ENCODE measurements around the gene FAM24B.

DNA sequence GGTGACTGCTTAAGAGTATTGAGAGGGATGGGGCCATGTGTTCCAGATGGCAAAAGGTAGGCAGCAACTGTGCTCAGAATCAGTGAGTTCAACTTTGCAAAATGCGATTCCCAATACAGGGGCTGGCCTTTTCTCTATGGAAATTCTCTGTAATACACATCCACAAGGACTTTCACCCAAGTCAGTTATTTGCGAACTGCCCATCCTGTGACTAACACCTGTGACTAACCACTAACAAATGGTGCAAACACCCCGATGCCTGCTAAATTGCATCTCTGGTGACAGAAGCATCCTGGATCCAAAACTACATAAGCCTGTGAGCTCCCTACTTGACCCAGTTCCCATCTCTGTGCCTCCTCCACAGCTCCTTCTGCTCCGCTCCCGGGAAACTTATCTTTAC, 24.7 kb downstream of the FAM24B start:
- TF ChIP-seq, protein P1, sequence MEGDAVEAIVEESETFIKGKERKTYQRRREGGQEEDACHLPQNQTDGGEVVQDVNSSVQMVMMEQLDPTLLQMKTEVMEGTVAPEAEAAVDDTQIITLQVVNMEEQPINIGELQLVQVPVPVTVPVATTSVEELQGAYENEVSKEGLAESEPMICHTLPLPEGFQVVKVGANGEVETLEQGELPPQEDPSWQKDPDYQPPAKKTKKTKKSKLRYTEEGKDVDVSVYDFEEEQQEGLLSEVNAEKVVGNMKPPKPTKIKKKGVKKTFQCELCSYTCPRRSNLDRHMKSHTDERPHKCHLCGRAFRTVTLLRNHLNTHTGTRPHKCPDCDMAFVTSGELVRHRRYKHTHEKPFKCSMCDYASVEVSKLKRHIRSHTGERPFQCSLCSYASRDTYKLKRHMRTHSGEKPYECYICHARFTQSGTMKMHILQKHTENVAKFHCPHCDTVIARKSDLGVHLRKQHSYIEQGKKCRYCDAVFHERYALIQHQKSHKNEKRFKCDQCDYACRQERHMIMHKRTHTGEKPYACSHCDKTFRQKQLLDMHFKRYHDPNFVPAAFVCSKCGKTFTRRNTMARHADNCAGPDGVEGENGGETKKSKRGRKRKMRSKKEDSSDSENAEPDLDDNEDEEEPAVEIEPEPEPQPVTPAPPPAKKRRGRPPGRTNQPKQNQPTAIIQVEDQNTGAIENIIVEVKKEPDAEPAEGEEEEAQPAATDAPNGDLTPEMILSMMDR (conservative IDR thresholded peaks at IDR 0.05; ENCODE audit: low read depth in 2 of 2), result no peak
- no peak for TF ChIP-seq JUNB (IDR thresholded peaks at IDR 0.05; ENCODE audit: unreplicated experiment)
- TF ChIP-seq POLR2AphosphoS5 (IDR thresholded peaks at IDR 0.05; ENCODE audit: low read depth), result no peak
- TF ChIP-seq CREB1 (CRISPR knock-in tag; IDR thresholded peaks at IDR 0.05; ENCODE audit: low read depth), result no peak
- no peak for TF ChIP-seq EZH2 (IDR thresholded peaks at IDR 0.05; ENCODE audit: low read depth, unreplicated experiment)
- TF ChIP-seq, protein P2, sequence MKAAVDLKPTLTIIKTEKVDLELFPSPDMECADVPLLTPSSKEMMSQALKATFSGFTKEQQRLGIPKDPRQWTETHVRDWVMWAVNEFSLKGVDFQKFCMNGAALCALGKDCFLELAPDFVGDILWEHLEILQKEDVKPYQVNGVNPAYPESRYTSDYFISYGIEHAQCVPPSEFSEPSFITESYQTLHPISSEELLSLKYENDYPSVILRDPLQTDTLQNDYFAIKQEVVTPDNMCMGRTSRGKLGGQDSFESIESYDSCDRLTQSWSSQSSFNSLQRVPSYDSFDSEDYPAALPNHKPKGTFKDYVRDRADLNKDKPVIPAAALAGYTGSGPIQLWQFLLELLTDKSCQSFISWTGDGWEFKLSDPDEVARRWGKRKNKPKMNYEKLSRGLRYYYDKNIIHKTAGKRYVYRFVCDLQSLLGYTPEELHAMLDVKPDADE (IDR thresholded peaks at IDR 0.05), result no peak
- TF ChIP-seq, protein P3, sequence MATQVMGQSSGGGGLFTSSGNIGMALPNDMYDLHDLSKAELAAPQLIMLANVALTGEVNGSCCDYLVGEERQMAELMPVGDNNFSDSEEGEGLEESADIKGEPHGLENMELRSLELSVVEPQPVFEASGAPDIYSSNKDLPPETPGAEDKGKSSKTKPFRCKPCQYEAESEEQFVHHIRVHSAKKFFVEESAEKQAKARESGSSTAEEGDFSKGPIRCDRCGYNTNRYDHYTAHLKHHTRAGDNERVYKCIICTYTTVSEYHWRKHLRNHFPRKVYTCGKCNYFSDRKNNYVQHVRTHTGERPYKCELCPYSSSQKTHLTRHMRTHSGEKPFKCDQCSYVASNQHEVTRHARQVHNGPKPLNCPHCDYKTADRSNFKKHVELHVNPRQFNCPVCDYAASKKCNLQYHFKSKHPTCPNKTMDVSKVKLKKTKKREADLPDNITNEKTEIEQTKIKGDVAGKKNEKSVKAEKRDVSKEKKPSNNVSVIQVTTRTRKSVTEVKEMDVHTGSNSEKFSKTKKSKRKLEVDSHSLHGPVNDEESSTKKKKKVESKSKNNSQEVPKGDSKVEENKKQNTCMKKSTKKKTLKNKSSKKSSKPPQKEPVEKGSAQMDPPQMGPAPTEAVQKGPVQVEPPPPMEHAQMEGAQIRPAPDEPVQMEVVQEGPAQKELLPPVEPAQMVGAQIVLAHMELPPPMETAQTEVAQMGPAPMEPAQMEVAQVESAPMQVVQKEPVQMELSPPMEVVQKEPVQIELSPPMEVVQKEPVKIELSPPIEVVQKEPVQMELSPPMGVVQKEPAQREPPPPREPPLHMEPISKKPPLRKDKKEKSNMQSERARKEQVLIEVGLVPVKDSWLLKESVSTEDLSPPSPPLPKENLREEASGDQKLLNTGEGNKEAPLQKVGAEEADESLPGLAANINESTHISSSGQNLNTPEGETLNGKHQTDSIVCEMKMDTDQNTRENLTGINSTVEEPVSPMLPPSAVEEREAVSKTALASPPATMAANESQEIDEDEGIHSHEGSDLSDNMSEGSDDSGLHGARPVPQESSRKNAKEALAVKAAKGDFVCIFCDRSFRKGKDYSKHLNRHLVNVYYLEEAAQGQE (IDR thresholded peaks at IDR 0.05; ENCODE audit: unreplicated experiment), result no peak
- no peak for TF ChIP-seq STAT1 (IDR thresholded peaks at IDR 0.05; ENCODE audit: unreplicated experiment)
- TF ChIP-seq EZH2phosphoT487 (IDR thresholded peaks at IDR 0.05; ENCODE audit: unreplicated experiment), result no peak
- TF ChIP-seq ZNF114 (CRISPR knock-in tag; IDR thresholded peaks at IDR 0.05), result no peak

All from GM23338 (cell line).